Hematopoietic multipotent progenitor cell treated with erythropoietin and hydrocortisone succinate and interleukin-3 and kit ligand, for 15 days (in vitro differentiated cells): ENCODE measurements around the gene ENHO.
"Not testable (repeated sequence)": the region's sequence is repeated elsewhere in the genome, so short reads cannot be mapped to it uniquely, and the experiment has no call there.

Source experiments
- DNase-seq: peaks from one replicate; pipeline ENCODE4 v3.0.0-alpha.2; 2015; ENCODE audit warnings: low spot score

ENHO gene

GRCh38 chr9:34555500-34555899 is 32.7 kb upstream of the ENHO start:
- DNase-seq, result no peak

GRCh38 chr9:34555002-34555348 is 32.2 kb upstream of the ENHO start:
- no peak for DNase-seq

DNA sequence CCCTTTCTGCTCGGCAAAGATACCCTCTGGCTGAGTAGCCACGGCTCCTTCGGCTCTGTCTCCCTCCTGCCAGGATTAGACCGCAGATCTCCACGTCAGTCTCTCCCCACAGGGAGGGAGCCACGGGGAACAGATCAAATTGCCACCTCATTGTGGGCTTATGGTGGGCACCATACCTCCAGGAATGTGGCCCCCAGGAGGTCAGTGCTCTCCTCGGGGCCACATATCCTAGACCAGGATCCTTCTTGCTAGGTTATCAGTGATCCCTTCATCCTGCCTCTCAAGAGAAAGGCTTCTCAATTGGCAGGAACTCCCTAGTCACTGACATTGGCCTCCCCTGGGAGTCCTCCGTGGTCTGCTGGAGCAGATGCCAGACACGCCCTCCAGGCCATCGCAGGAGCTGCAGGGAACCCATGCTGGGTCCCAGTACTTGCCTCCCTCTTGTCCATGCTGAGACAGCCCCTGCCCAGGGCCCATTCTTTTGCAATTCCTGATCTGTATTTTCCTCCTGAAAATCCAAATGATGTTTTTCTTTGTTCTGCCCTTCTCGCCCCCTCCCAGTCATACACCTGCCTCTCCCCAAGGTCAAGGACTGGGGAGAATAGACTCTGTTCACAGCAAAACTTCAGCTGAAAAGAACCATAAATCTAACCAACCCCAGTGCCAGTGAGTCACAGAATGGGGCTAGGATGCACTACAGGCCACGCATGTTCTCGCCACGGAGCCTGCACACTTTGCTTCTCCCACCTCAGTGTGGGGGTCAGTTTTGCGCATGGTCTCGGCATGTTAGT is 31.6 kb upstream of the ENHO start:
- no peak for DNase-seq

DNA sequence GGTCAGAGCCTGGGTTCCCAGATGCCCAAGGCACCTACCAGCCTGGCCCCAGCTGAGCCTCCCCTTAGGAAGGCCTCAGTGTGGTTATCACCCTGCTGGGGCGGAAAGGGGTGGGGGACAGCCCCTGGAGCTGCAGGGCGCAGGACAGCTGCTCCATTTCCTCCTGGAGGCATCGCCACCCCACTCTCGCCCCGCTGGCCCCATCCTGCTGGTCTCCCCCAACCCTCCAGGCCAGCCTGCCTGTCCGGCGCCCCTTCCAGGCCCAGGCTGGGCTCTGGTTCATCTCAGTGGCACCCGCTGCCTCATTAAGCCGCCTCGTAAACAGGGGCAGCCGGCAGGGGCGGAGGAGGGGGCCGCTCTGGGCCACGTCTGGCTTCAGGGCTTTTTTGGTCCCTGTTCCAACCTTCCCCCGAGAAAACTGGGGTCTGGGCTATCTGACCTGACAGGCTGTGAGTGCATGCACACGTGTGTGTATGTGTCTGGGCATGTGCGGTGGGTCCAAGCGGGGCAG is 30.8 kb upstream of the ENHO start:
- DNase-seq, result no peak

DNA sequence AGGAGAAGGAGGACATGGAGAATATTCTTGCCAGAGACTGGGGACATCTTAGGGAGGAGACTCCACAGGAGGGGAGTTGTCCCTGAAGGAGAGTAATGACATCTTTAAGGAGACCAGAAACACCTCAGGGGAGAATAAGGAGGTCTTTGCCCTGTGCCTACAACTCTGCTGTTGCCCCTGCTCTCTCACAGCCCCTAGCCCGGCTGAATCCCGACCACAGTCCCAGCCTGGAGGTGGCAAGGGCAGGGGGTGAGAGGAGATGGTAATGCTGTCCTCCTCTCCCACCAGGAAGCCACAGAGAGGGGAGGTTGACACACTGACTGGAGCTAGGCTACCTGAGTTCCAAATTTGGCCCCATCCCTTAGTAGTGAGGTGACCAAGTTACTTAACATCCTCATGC is 30.2 kb upstream of the ENHO start:
- no peak for DNase-seq

GRCh38 chr9:34552606-34552981 is 29.8 kb upstream of the ENHO start:
- DNase-seq, result no peak

- DNase-seq, result no peak
Observed at GRCh38 chr9:34551751-34552605, 29.2 kb upstream of the ENHO start.

DNA sequence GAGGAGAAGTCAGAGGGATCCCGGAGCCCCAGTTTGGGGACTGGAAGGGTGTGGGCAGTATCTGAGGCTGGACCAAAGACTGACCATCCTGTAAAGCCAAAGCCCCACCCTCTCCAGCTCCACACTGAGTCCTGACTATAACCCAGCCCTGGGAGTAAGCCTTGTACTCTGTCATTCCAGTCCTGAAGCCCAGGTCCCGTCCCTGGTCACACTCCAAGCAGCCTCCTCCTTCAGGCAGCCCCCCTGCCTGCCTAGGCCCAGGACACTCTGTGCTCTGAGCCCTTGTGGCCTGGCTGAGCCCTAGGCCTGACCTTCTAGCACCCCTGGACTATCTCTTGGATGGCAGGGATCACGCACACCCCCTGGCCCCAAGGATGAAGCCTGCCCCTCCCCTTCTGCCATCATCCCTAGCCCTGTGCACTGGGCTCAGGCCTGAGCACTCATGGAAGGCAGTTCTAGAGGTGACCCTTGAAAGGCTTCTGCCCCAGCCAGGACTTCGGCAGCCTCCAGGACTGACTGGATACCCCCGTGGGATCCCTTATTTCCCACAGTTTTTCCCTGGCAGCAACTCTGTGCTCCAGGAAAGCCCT is 28.0 kb upstream of the ENHO start:
- no peak for DNase-seq

GRCh38 chr9:34550016-34550680 is 27.4 kb upstream of the ENHO start:
- no peak for DNase-seq

DNA sequence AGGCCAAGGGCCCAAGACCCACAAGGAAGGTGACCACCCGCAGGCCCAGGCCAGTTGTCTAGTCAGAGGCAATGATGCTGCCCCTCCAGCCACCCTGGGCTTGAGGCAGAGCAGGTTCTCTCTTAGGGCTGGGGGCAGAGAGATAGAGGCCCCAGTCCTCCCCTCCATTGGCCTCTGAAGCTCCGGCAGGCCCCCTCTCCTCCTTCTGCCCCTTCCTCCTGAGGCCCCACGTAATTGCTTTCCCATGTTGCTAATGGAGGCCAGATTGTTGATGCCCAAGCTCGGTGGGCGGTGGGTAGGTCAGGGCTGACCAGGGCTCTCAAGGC is 26.6 kb upstream of the ENHO start:
- no peak for DNase-seq

GRCh38 chr9:34547960-34548611 is 25.3 kb upstream of the ENHO start:
- DNase-seq, result no peak

GRCh38 chr9:34546834-34547827 is 24.3 kb upstream of the ENHO start:
- DNase-seq, result peak; percentile 29

- DNase-seq, result no peak
Observed at GRCh38 chr9:34546102-34546833, 23.5 kb upstream of the ENHO start.

GRCh38 chr9:34545497-34545896 is 22.7 kb upstream of the ENHO start:
- no peak for DNase-seq

DNA sequence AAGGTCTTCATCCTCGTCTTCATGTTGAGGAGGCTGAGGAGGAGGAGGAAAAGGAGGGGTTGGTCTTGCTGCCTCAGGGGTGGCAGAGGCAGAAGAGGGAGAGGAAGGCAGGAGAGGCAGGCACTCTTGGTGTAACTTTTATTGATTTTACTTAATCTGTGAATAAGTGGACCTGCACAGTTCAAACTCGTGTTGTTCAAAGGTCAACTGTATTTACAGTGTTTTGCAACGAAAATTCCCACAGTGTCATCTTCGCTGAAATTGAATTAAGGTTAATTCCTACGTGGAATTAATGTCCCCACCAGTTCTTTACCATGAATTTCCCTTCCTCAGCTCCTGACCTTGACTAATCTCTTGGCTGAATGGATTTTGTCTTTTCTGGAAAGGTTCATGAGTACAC is 21.2 kb upstream of the ENHO start:
- no peak for DNase-seq

DNA sequence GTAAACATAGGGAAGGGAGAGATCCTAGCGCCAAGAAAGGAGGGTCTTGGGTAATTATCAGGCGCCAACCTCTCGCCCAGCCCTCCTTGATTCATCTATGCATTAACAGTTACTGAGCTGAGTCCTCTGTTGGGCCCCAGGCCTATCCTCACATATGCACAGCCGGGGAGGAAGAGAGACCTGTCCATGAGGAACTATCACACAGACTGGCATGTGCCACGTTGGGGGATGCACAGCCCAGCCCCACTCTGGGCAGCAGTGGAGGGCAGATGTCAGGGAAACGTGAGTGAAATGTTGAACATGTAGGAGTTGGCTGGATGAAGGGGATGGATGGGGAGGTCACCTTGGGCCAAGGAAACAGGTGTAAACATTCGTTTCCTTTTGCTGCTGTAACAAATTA is 18.8 kb upstream of the ENHO start:
- DNase-seq, result no peak

DNA sequence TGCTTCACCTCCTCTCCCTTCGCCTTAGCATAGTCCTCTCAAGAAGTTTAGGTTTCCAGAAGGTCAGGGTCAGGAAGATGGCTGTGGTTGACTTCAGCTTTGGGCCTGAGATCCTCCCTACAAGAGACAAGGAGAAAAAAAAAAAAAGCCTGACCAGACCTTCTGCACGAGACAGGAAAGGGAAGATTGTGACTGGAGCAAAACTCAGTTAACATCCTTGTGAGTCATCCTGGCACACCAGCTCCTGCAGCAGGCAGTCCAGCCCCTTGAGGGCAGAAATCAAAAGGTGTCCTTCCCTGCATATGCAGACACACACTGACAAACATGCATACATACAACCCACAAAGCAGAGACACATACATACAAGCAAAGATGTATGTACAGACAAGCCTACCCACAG is 18.0 kb upstream of the ENHO start:
- DNase-seq, result no peak

DNA sequence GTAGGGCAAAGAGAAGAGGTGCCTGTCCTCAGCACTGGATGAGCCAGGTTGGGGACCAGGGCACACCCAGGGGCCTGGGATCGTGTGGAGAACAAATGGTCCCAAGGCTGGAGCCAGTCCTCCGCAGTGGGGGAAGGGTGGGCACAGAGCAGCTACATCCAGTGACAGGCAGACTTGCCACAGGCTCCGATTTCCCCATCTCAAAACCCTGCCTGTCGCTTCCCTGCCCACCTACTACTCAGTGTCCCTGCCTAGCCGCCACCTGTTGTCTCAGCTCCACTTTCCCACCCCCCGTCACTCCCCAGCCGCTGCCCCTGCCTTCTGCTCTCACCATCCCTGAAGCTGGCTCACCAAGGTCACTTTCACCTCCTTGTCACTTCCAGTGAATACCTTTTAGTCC is 13.9 kb upstream of the ENHO start:
- no peak for DNase-seq

DNA sequence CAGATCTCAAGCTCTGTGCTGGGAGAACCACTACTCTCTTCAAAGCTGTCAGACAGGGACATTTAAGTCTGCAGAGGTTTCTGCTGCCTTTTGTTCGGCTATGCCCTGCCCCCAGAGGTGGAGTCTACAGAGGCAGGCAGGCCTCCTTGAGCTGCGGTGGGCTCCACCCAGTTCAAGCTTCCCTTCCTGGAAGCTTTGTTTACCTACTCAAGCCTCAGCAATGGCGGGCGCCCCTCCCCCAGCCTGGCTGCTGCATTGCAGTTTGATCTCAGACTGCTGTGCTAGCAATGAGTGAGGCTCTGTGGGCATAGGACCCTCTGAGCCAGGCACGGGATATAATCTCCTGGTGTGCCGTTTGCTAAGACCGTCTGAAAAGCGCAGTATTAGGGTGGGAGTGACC is 9.3 kb upstream of the ENHO start:
- not testable (repeated sequence) for DNase-seq

DNA sequence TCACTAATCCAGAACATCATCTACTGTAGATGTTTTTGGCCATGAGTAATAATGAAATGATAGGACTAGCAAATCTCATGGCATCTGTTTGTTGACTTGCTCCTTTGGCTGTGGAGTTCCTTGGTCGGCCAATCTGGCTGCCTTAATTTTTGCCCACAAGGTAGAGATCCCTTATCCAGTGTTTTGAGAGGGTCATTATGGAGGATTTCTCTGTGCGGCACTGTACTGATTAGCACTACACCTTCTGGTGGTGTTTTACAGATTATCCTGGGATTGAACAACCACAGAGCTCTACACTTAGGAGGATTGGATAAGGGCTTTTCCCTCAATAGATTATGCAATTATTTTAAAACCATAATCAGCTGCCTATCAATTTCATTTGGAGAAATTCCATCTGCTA is 3.2 kb upstream of the ENHO start:
- DNase-seq, result no peak
